DOHH2 (cell line): Measurements from ENCODE around the gene CDH24.

Experiments used
- EZH2phosphoT487 ChIP-seq: fragments of 200-600 bp; sonication (generic); IDR thresholded peaks from 2 replicates; pipeline ENCODE4 v1.6.1; 2017; ENCODE audit warnings: borderline replicate concordance, mild to moderate bottlenecking, antibody characterized with exemption, low read length, moderate library complexity, mixed read lengths
- TF ChIP-seq, protein P1 (sequence below): fragments of 200-600 bp; sonication (generic); IDR thresholded peaks from one replicate; pipeline ENCODE4 v1.5.1; 2014; ENCODE audit warnings: antibody characterized with exemption, mild to moderate bottlenecking, low read depth, low read length; ENCODE audit not compliant: poor library complexity, severe bottlenecking

- TF ChIP-seq, protein P1, sequence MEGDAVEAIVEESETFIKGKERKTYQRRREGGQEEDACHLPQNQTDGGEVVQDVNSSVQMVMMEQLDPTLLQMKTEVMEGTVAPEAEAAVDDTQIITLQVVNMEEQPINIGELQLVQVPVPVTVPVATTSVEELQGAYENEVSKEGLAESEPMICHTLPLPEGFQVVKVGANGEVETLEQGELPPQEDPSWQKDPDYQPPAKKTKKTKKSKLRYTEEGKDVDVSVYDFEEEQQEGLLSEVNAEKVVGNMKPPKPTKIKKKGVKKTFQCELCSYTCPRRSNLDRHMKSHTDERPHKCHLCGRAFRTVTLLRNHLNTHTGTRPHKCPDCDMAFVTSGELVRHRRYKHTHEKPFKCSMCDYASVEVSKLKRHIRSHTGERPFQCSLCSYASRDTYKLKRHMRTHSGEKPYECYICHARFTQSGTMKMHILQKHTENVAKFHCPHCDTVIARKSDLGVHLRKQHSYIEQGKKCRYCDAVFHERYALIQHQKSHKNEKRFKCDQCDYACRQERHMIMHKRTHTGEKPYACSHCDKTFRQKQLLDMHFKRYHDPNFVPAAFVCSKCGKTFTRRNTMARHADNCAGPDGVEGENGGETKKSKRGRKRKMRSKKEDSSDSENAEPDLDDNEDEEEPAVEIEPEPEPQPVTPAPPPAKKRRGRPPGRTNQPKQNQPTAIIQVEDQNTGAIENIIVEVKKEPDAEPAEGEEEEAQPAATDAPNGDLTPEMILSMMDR: no peak
- TF ChIP-seq EZH2phosphoT487: no peak
Observed at GRCh38 chr14:23071244-23071920, 14.1 kb upstream of the CDH24 start.
